ENCODE measurements around the gene NDFIP1. TPM values are rescaled to one million over a fixed set of nuclear protein-coding genes. Genes with fewer than 3 reads are reported as not detected.
A peak's percentile ranks its signal among the peaks of the same experiment; 100 is the strongest.

Gene NDFIP1
- total and polyA plus RNA-seq, 2 of the 13 experiments (the other 11 are each of a cell fraction or from before 2014, with no cell fraction given): 12.4 to 15.7 TPM

GRCh38 chr5:142128675-142129208 lies 20.2 kb downstream of the NDFIP1 start:
- Histone ChIP-seq H3K4me1 (ENCODE audit: insufficient read depth, low read length) (peaks cover 14% of the 10 kb centered on the region), H3K27ac (ENCODE audit: extremely low read length, insufficient read depth, low read length) (no peak overlapping the region), H3K79me2 (ENCODE audit: insufficient read depth, low read length) (peaks cover 20% of the 10 kb centered on the region), H3K4me2 (ENCODE audit: low read depth, low read length) (no peak overlapping the region), H3K9ac (ENCODE audit: insufficient read depth, low read depth, low read length) (no peak overlapping the region), H3K9me3 (ENCODE audit: low read length) (no peaks in the 10 kb centered on the region), H4K20me1 (ENCODE audit: insufficient read depth, low read length) (no peaks in the 10 kb centered on the region), H3K36me3 (replicated peaks in 1 of 2; ENCODE audit: control insufficient read depth in 1 of 2, insufficient read depth in 2 of 2, low read length in 2 of 2) (peaks cover 1 to 4% of the 10 kb centered on the region in 2 experiments; a peak in 2 of 5 replicates), H3K27me3 (ENCODE audit: control insufficient read depth in 1 of 2, insufficient read depth in 2 of 2, low read length in 2 of 2) (no peaks in the 10 kb centered on the region), H2AFZ (ENCODE audit: low read length) (no peak overlapping the region), H3K4me3 (replicated peaks in 1 of 3; ENCODE audit: insufficient read depth in 1 of 3, low read depth in 2 of 3, low read length in 3 of 3) (no peak overlapping the region)
- DNase-seq (ENCODE audit: low spot score) (no peak), FAIRE-seq (no peak), ATAC-seq (no peak)
- in situ Hi-C loops (cut with HindIII; ENCODE audit: extremely low pct_ligation_motif_present, low pct_unique_long_range_greater_than_20kb): loop anchor here (25.0 kb wide), 1 partner anchor 441 kb away; the partner anchor contains the start of gene ARAP3
- intact Hi-C loops (cut with micrococcal nuclease; ENCODE audit: unreplicated experiment): no loop called here
- TF ChIP-seq KAT2B (IDR thresholded peaks at IDR 0.05; ENCODE audit: borderline replicate concordance, low read depth, low read length) (no peak), MAFF (IDR thresholded peaks at IDR 0.05; ENCODE audit: low read depth, low read length) (0 out of 2 replicates have a peak, but pooled peaks have one; percentile 4), MAFK (conservative IDR thresholded peaks at IDR 0.05 in 1 of 2, IDR thresholded peaks at IDR 0.05 in 1 of 2; ENCODE audit: low read length in 2 of 2) (0 out of 4 replicates have a peak, but pooled peaks of 1 of the 2 experiments have one; percentile 19)
- CTCF ChIA-PET (ENCODE audit: low intra/inter-chr PET ratio, low total read pairs): no interaction called here
- POLR2A ChIA-PET: no interaction called here
- no TSS peak for BruUV-seq (replicated peaks)
- WGBS (ENCODE audit: low lambda C conversion rate): 88% methylated on average over 3 of the region's 3 CpGs

- peaks cover 17% of the 10 kb centered on the region for H3K4me1 ChIP-seq (ENCODE audit: insufficient read depth, low read length)
- H3K4me3 ChIP-seq (replicated peaks in 1 of 3; ENCODE audit: insufficient read depth in 1 of 3, low read depth in 2 of 3, low read length in 3 of 3): no peak overlapping the region
- in situ Hi-C loops (cut with HindIII; ENCODE audit: extremely low pct_ligation_motif_present, low pct_unique_long_range_greater_than_20kb): loop anchor here (25.0 kb wide), 1 partner anchor 442 kb away; the partner anchor contains the start of gene ARAP3
- 89% methylated on average over 11 of the region's 11 CpGs for WGBS (ENCODE audit: low lambda C conversion rate)
- H3K27me3 ChIP-seq (ENCODE audit: control insufficient read depth in 1 of 2, insufficient read depth in 2 of 2, low read length in 2 of 2): no peaks in the 10 kb centered on the region
- no peak overlapping the region for H2AFZ ChIP-seq (ENCODE audit: low read length)
- CTCF ChIA-PET (ENCODE audit: low intra/inter-chr PET ratio, low total read pairs): no interaction called here
- no peak overlapping the region for H3K4me2 ChIP-seq (ENCODE audit: low read depth, low read length)
- H4K20me1 ChIP-seq (ENCODE audit: insufficient read depth, low read length): no peaks in the 10 kb centered on the region
- DNase-seq (ENCODE audit: low spot score) (no peak), ATAC-seq (no peak), FAIRE-seq (no peak)
- H3K9ac ChIP-seq (ENCODE audit: insufficient read depth, low read depth, low read length): no peak overlapping the region
- peaks cover 1 to 4% of the 10 kb centered on the region in 2 experiments; a peak in 2 of 5 replicates for H3K36me3 ChIP-seq (replicated peaks in 1 of 2; ENCODE audit: control insufficient read depth in 1 of 2, insufficient read depth in 2 of 2, low read length in 2 of 2)
- BruUV-seq (replicated peaks): no TSS peak
- H3K27ac ChIP-seq (ENCODE audit: extremely low read length, insufficient read depth, low read length): no peak overlapping the region
- H3K79me2 ChIP-seq (ENCODE audit: insufficient read depth, low read length): peaks cover 20% of the 10 kb centered on the region
- POLR2A ChIA-PET: no interaction called here
- no peaks in the 10 kb centered on the region for H3K9me3 ChIP-seq (ENCODE audit: low read length)
- intact Hi-C loops (cut with micrococcal nuclease; ENCODE audit: unreplicated experiment): no loop called here
- no peak for TF ChIP-seq ZNF414 (CRISPR knock-in tag; IDR thresholded peaks at IDR 0.05)
- no peak for TF ChIP-seq E2F2 (CRISPR knock-in tag; IDR thresholded peaks at IDR 0.05; ENCODE audit: borderline replicate concordance)
- no peak for TF ChIP-seq KDM4B (CRISPR knock-in tag; IDR thresholded peaks at IDR 0.05)
- no peak for TF ChIP-seq FOXK2 (IDR thresholded peaks at IDR 0.05)
- no peak for TF ChIP-seq FOXC1 (CRISPR knock-in tag; IDR thresholded peaks at IDR 0.05; ENCODE audit: borderline replicate concordance)
- no peak for TF ChIP-seq DNMT1 (CRISPR knock-in tag; IDR thresholded peaks at IDR 0.05)
- TF ChIP-seq U2AF1 (optimal IDR thresholded peaks at IDR 0.05; ENCODE audit: low read depth, low read length): no peak
- no peak for TF ChIP-seq ZNF724P (CRISPR knock-in tag; IDR thresholded peaks at IDR 0.05; ENCODE audit: borderline replicate concordance)
Observed at GRCh38 chr5:142129446-142130066, 21.0 kb downstream of the NDFIP1 start.
